HepG2 (cell line): ENCODE results near the gene ARAP3. TPM values are rescaled to one million over a fixed set of nuclear protein-coding genes. Genes with fewer than 3 reads are reported as not detected.

ENCODE experiments used
- ATAC-seq: fragments of 200-7000 bp; cut with Tn5 transposase; 3 replicates; pipeline ENCODE4 v1.9.1; 2020; ENCODE audit warnings: mild to moderate bottlenecking, moderate library complexity
- BruUV-seq: library from RNA; stranded (reverse); fragments of 400-500 nt; replicated peaks from 2 replicates; lab custom pipeline; 2021; lab: Mats Ljungman, UMichigan
- CTCF ChIA-PET: fragments of 300-600 bp; formaldehyde crosslinking; extraction: SDS; loops from one replicate; lab custom pipeline; 2021; ENCODE audit warnings: low total read pairs, inconsistent platforms, low intra/inter-chr PET ratio; lab: Yijun Ruan, JAX
- POLR2A ChIA-PET: fragments of 350-600 bp; sonication (Branson Sonifier 250); formaldehyde crosslinking; loops from one replicate; lab custom pipeline; 2020; ENCODE audit warnings: antibody characterized with exemption, inconsistent platforms; lab: Yijun Ruan, JAX
- DNase-seq: peaks from one replicate; pipeline ENCODE4 v3.0.0-alpha.2; 2015; ENCODE audit warnings: low spot score
- FAIRE-seq: peaks from 3 replicates; lab custom pipeline; 2011; peaks lifted over from hg19 to GRCh38; lab: Jason Lieb, UNC
- H2AFZ ChIP-seq: one replicate; pipeline ENCODE4 v1.6.1; 2011; ENCODE audit warnings: low read length, inconsistent platforms
- H3K27ac ChIP-seq: fragments of 300-600 bp; 3 replicates; pipeline ENCODE4 v1.8.0; 2011; ENCODE audit warnings: mixed run types, mild to moderate bottlenecking, mixed read lengths, low read length, inconsistent platforms; ENCODE audit not compliant: insufficient read depth; ENCODE audit errors: extremely low read length
- H3K27me3 ChIP-seq, 2 experiments: fragments of 200-600 bp in 1 of 2; 2 replicates in 1 of 2; 3 replicates in 1 of 2; pipeline versions ENCODE4 v1.6.0 to v1.8.0; 2011; ENCODE audit warnings: low read length in 2 of 2, mild to moderate bottlenecking in 2 of 2, moderate library complexity in 2 of 2, inconsistent platforms in 1 of 2; ENCODE audit not compliant: insufficient read depth in 2 of 2, control insufficient read depth in 1 of 2
- H3K36me3 ChIP-seq, 2 experiments: fragments of 200-600 bp in 1 of 2; replicated peaks in 1 of 2; 2 replicates in 1 of 2; 3 replicates in 1 of 2; pipeline versions ENCODE4 v1.5.1 to v1.8.0; 2011; ENCODE audit warnings: low read length in 2 of 2, inconsistent platforms in 1 of 2; ENCODE audit not compliant: insufficient read depth in 2 of 2, control insufficient read depth in 1 of 2
- H3K4me1 ChIP-seq: 2 replicates; pipeline ENCODE4 v1.5.1; 2012; ENCODE audit warnings: low read length, inconsistent platforms; ENCODE audit not compliant: insufficient read depth
- H3K4me2 ChIP-seq: 2 replicates; pipeline ENCODE4 v1.6.0; 2011; ENCODE audit warnings: low read depth, low read length, inconsistent platforms
- H3K4me3 ChIP-seq, 3 experiments: fragments of 200-600 bp in 1 of 3; sonication (generic), shearing (Covaris generic) in 1 of 3; replicated peaks in 1 of 3; 2 replicates each; pipeline ENCODE4 v1.5.1; 2011 to 2016; ENCODE audit warnings: low read length in 3 of 3, inconsistent platforms in 2 of 3, low read depth in 2 of 3, mild to moderate bottlenecking in 2 of 3, control low read depth in 1 of 3, mixed read lengths in 1 of 3; ENCODE audit not compliant: insufficient read depth in 1 of 3
- H3K79me2 ChIP-seq: one replicate; pipeline ENCODE4 v1.6.1; 2011; ENCODE audit warnings: low read length, inconsistent platforms; ENCODE audit not compliant: insufficient read depth
- H3K9ac ChIP-seq: 2 replicates; pipeline ENCODE4 v1.6.0; 2011; ENCODE audit warnings: mild to moderate bottlenecking, low read depth, low read length, inconsistent platforms; ENCODE audit not compliant: insufficient read depth
- H3K9me3 ChIP-seq: 2 replicates; pipeline ENCODE4 v1.5.1; 2012; ENCODE audit warnings: mild to moderate bottlenecking, low read length
- H4K20me1 ChIP-seq: 2 replicates; pipeline ENCODE4 v1.6.0; 2011; ENCODE audit warnings: inconsistent platforms, mild to moderate bottlenecking, low read length, moderate library complexity; ENCODE audit not compliant: insufficient read depth
- FOXO1 ChIP-seq: sonication (generic); formaldehyde crosslinking; IDR thresholded peaks from 2 replicates; pipeline ENCODE4 v1.4.0; 2020; ENCODE audit warnings: missing genetic modification reagents
- MTA3 ChIP-seq: sonication (generic); formaldehyde crosslinking; IDR thresholded peaks from 2 replicates; pipeline ENCODE4 v1.4.0; 2020; ENCODE audit warnings: missing genetic modification reagents
- ZNF646 ChIP-seq: sonication (generic); formaldehyde crosslinking; IDR thresholded peaks from 2 replicates; pipeline ENCODE4 v1.9.0; 2021; ENCODE audit warnings: mild to moderate bottlenecking, missing genetic modification reagents
- WGBS: methylation state at CpG from one replicate; pipeline ENCODE4 v1.1.6; 2017; ENCODE audit warnings: low lambda C conversion rate; 5-methylcytosine and 5-hydroxymethylcytosine counted together
- in situ Hi-C: cut with HindIII; loops from 2 replicates; pipeline ENCODE4 v1.10.0; 2017; ENCODE audit warnings: low pct_unique_long_range_greater_than_20kb; ENCODE audit not compliant: extremely low pct_ligation_motif_present
- intact Hi-C: fragments of 100-400 bp; cut with micrococcal nuclease; formaldehyde crosslinking; loops from one replicate; pipeline ENCODE4 v1.10.0; 2022; ENCODE audit not compliant: unreplicated experiment
- polyA plus RNA-seq, 8 experiments: library from polyadenylated mRNA; depleted of rRNA in 3 of 8; stranded (reverse) in 7 of 8; unstranded in 1 of 8; fragments of >200 nt; fragmentation: Illumina TruSeq in 4 of 8; extraction: Trizol in 4 of 8; gene quantifications; 2 replicates each; pipeline versions ENCODE4 v1.2.1 to v1.2.3, GENCODE V29; 2011 to 2016; ENCODE audit warnings: low read depth in 4 of 8, missing spikeins in 1 of 8, mixed read lengths in 1 of 8; ENCODE audit not compliant: insufficient read depth in 1 of 8
- total RNA-seq, 5 experiments: library from RNA; depleted of rRNA; stranded (reverse); fragments of >200 nt; fragmentation: Illumina TruSeq; extraction: Trizol; gene quantifications; 2 replicates each; pipeline ENCODE4 v1.2.3, GENCODE V29; 2016; ENCODE audit warnings: low read depth in 1 of 5

Gene ARAP3
- total and polyA plus RNA-seq, 2 of the 13 experiments (the other 11 are each of a cell fraction or from before 2014, with no cell fraction given) = 0.25 TPM; not detected in 1

- TF ChIP-seq MTA3 = no peak
These were observed 25.6 kb downstream of the ARAP3 start (continued) for GRCh38 chr5:141656396-141656795.

- Histone ChIP-seq H3K9me3 (no peaks in the 10 kb centered on the region), H3K4me3 (no peak overlapping the region), H3K36me3 (no peaks in the 10 kb centered on the region), H3K9ac (no peak overlapping the region), H2AFZ (no peak overlapping the region), H3K27ac (no peak overlapping the region), H3K79me2 (no peaks in the 10 kb centered on the region), H3K4me2 (no peak overlapping the region), H4K20me1 (no peaks in the 10 kb centered on the region), H3K4me1 (peaks cover 16% of the 10 kb centered on the region), H3K27me3 (peaks cover 5 to 15% of the 10 kb centered on the region in 2 experiments; a peak in 4 of 5 replicates)
- CTCF ChIA-PET = no interaction called here
- TF ChIP-seq ZNF646 (CRISPR knock-in tag) (peak; percentile 47; the same call in 1 of the 2 replicates), FOXO1 (CRISPR knock-in tag) (no peak)
- POLR2A ChIA-PET = no interaction called here
- WGBS = 41% methylated on average over 7 of the region's 7 CpGs
- DNase-seq (no peak), FAIRE-seq (no peak), ATAC-seq (no peak)
- in situ Hi-C loops = no loop called here
- BruUV-seq = no TSS peak
- intact Hi-C loops = no loop called here
These were observed 27.0 kb downstream of the ARAP3 start for GRCh38 chr5:141655020-141655419.
